ENCODE results near the gene IGSF9B.

- no peak for TF ChIP-seq EZH2 (IDR thresholded peaks at IDR 0.05; ENCODE audit: low read depth)
- TF ChIP-seq CTCF (conservative IDR thresholded peaks at IDR 0.05) = no peak
Measured at GRCh38 chr11:134004496-134005172, 47.9 kb upstream of the IGSF9B start.

Measured in PC-9 (cell line).